Large intestine (tissue), 3 donors: ENCODE measurements around the gene DNAJC4. TPM values are rescaled to one million over a fixed set of nuclear protein-coding genes. Genes with fewer than 3 reads are reported as not detected.

ENCODE experiments used
- DNase-seq, 2 donors: peaks; one replicate each; pipeline versions ENCODE4 v3.0.0 to v3.0.0-alpha.2; 2013
- H3K27ac ChIP-seq: one replicate; pipeline ENCODE4 v1.5.1; 2013; ENCODE audit warnings: low read length
- H3K27me3 ChIP-seq: 2 replicates; pipeline ENCODE4 v1.6.1; 2013; ENCODE audit warnings: low read length; ENCODE audit not compliant: control insufficient read depth, insufficient read depth
- H3K36me3 ChIP-seq: 2 replicates; pipeline ENCODE4 v1.6.1; 2013; ENCODE audit warnings: low read length; ENCODE audit not compliant: control insufficient read depth, insufficient read depth
- H3K4me1 ChIP-seq: one replicate; pipeline ENCODE4 v1.6.1; 2013; ENCODE audit warnings: low read length; ENCODE audit not compliant: control insufficient read depth, insufficient read depth
- H3K4me3 ChIP-seq: one replicate; pipeline ENCODE4 v1.5.1; 2013; ENCODE audit warnings: low read length
- H3K9me3 ChIP-seq: one replicate; pipeline ENCODE4 v1.6.1; 2013; ENCODE audit warnings: mild to moderate bottlenecking, low read depth, low read length, moderate library complexity; ENCODE audit not compliant: control insufficient read depth
- WGBS: methylation state at CpG from one replicate; pipeline ENCODE4 v1.1.5; 2013; ENCODE audit warnings: low lambda C conversion rate; ENCODE audit not compliant: insufficient coverage; 5-methylcytosine and 5-hydroxymethylcytosine counted together
- polyA plus RNA-seq: library from polyadenylated mRNA; unstranded; fragments of 120-200 nt; gene quantifications from one replicate; pipeline ENCODE4 v1.2.1, GENCODE V29; 2013

DNAJC4 gene
- polyA plus RNA-seq, 1 donor = 52.5 TPM

DNA sequence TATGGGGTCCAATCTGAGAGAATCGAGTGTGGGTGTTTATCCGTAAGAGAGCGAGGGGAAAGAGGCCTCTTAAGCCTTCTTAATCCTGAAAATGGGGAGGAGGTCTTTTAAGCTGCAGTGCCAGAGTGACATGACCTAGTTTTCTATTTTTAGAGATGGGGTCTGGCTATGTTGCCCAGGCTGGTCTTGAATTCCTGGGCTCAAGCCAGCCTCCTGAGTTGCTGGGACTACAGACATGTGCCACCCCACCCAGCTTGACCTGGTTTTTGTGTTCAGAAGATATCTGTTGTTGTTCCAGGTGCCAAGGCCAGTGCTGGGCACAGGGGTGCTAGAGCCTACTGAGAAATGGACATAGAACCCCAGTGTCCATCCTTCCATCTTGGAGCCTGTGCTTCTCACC lies 52.7 kb downstream of the DNAJC4 start:
- Histone ChIP-seq H3K9me3 (no peaks in the 10 kb centered on the region), H3K27ac (no peak overlapping the region), H3K36me3 (peaks cover 16% of the 10 kb centered on the region), H3K27me3 (no peaks in the 10 kb centered on the region), H3K4me1 (peaks cover 17% of the 10 kb centered on the region), H3K4me3 (no peak overlapping the region)
- WGBS = no CpG with 5 or more reads among the region's 3 CpGs
- DNase-seq = no peak

Other genes with a start within 250 kb of the DNAJC4 start
- 79.5 TPM for gene OTUB1, start 244.1 kb upstream of the DNAJC4 start, polyA plus RNA-seq
- gene FLRT1, start 194.6 kb upstream of the DNAJC4 start, polyA plus RNA-seq = 1.9 TPM
- 18.2 TPM for gene MACROD1, start 64.4 kb upstream of the DNAJC4 start, polyA plus RNA-seq
- 109 TPM for gene STIP1, start 44.4 kb upstream of the DNAJC4 start, polyA plus RNA-seq
- gene FERMT3, start 23.8 kb upstream of the DNAJC4 start, polyA plus RNA-seq = 28.5 TPM
- gene TRPT1, start 4.4 kb upstream of the DNAJC4 start, polyA plus RNA-seq = 38.3 TPM
- gene NUDT22, start 4.3 kb upstream of the DNAJC4 start, polyA plus RNA-seq = 33.8 TPM
- gene VEGFB, start 4.0 kb downstream of the DNAJC4 start, polyA plus RNA-seq = 105 TPM
- gene FKBP2, start 10.5 kb downstream of the DNAJC4 start, polyA plus RNA-seq = 79.3 TPM
- 62.6 TPM for gene PPP1R14B, start 16.4 kb downstream of the DNAJC4 start, polyA plus RNA-seq
- 115 TPM for gene PLCB3, start 21.0 kb downstream of the DNAJC4 start, polyA plus RNA-seq
- gene BAD, start 54.1 kb downstream of the DNAJC4 start, polyA plus RNA-seq = 39.6 TPM
- 20.6 TPM for gene GPR137, start 55.3 kb downstream of the DNAJC4 start, polyA plus RNA-seq
- gene KCNK4, start 60.8 kb downstream of the DNAJC4 start, polyA plus RNA-seq = 0.09 TPM
- gene CATSPERZ, start 69.8 kb downstream of the DNAJC4 start, polyA plus RNA-seq = 0.15 TPM
- 83.2 TPM for gene ESRRA, start 75.0 kb downstream of the DNAJC4 start, polyA plus RNA-seq
- 167 TPM for gene TRMT112, start 87.0 kb downstream of the DNAJC4 start, polyA plus RNA-seq
- 219 TPM for gene PRDX5, start 87.6 kb downstream of the DNAJC4 start, polyA plus RNA-seq
- gene CCDC88B, start 109.7 kb downstream of the DNAJC4 start, polyA plus RNA-seq = 13.5 TPM
- 25.8 TPM for gene RPS6KA4, start 128.6 kb downstream of the DNAJC4 start, polyA plus RNA-seq